GM23248 (cell line): ENCODE results near the gene PLCH2. TPM values are rescaled to one million over a fixed set of nuclear protein-coding genes. Genes with fewer than 3 reads are reported as not detected.

Experiments used
- DNase-seq: peaks from one replicate; pipeline ENCODE4 v3.0.0-alpha.2; 2015
- H2AFZ ChIP-seq: fragments of 200-600 bp; sonication (generic); 2 replicates; pipeline ENCODE4 v1.6.1; 2016; ENCODE audit warnings: antibody characterized with exemption
- H3F3A ChIP-seq: fragments of 200-600 bp; sonication (generic); 2 replicates; pipeline ENCODE4 v1.6.1; 2016; ENCODE audit warnings: mild to moderate bottlenecking, antibody characterized with exemption, mixed run types; ENCODE audit not compliant: insufficient read depth
- H3K27ac ChIP-seq: fragments of 200-600 bp; sonication (generic); 2 replicates; pipeline ENCODE4 v1.5.1; 2016; ENCODE audit warnings: mild to moderate bottlenecking
- H3K27me3 ChIP-seq: fragments of 200-600 bp; sonication (generic); replicated peaks from 2 replicates; pipeline ENCODE4 v1.6.1; 2016; ENCODE audit warnings: mild to moderate bottlenecking; ENCODE audit not compliant: insufficient read depth
- H3K36me3 ChIP-seq: fragments of 200-600 bp; sonication (generic); 2 replicates; pipeline ENCODE4 v1.6.1; 2016; ENCODE audit warnings: low read depth, mild to moderate bottlenecking
- H3K4me1 ChIP-seq: fragments of 200-600 bp; sonication (generic); 2 replicates; pipeline ENCODE4 v1.6.1; 2016; ENCODE audit warnings: mild to moderate bottlenecking; ENCODE audit not compliant: insufficient read depth
- H3K4me2 ChIP-seq: fragments of 200-600 bp; sonication (generic); one replicate; pipeline ENCODE4 v1.6.1; 2016; ENCODE audit warnings: mild to moderate bottlenecking; ENCODE audit not compliant: unreplicated experiment
- H3K4me3 ChIP-seq: fragments of 200-600 bp; sonication (generic); 2 replicates; pipeline ENCODE4 v1.5.1; 2016; ENCODE audit warnings: mild to moderate bottlenecking
- H3K79me2 ChIP-seq: fragments of 200-600 bp; sonication (generic); 2 replicates; pipeline ENCODE4 v1.6.1; 2016; ENCODE audit warnings: mild to moderate bottlenecking; ENCODE audit not compliant: insufficient read depth
- H3K9ac ChIP-seq: fragments of 200-600 bp; sonication (generic); 2 replicates; pipeline ENCODE4 v1.6.1; 2016; ENCODE audit warnings: mild to moderate bottlenecking
- H3K9me2 ChIP-seq: fragments of 200-600 bp; sonication (generic); 2 replicates; pipeline ENCODE4 v1.6.1; 2016; ENCODE audit warnings: mixed run types, mild to moderate bottlenecking, moderate library complexity; ENCODE audit not compliant: insufficient read depth
- H3K9me3 ChIP-seq: fragments of 200-600 bp; sonication (generic); one replicate; pipeline ENCODE4 v1.6.1; 2017; ENCODE audit warnings: low read depth
- H4K20me1 ChIP-seq: fragments of 200-600 bp; sonication (generic); 2 replicates; pipeline ENCODE4 v1.6.0; 2016; ENCODE audit not compliant: insufficient read depth
- EZH2 ChIP-seq: fragments of 200-600 bp; sonication (generic); IDR thresholded peaks from 2 replicates; pipeline ENCODE4 v1.6.1; 2018; ENCODE audit warnings: antibody characterized with exemption, mild to moderate bottlenecking; ENCODE audit not compliant: insufficient read depth, poor library complexity, severe bottlenecking
- EZH2phosphoT487 ChIP-seq: fragments of 200-600 bp; sonication (generic); IDR thresholded peaks from 2 replicates; pipeline ENCODE4 v1.6.1; 2018; ENCODE audit warnings: antibody characterized with exemption, moderate library complexity, mild to moderate bottlenecking, low read depth; ENCODE audit not compliant: insufficient read depth
- WGBS, 2 experiments: methylation state at CpG; one replicate each; pipeline ENCODE4 v1.1.6; 2015 to 2017; ENCODE audit warnings: low lambda C conversion rate in 2 of 2, low coverage in 1 of 2; ENCODE audit errors: missing lambda C conversion rate in 2 of 2; 5-methylcytosine and 5-hydroxymethylcytosine counted together
- in situ Hi-C: fragments of 300-500 bp; cut with MboI; formaldehyde crosslinking; loops from 2 replicates; pipeline ENCODE4 v1.15.0; 2020
- polyA plus RNA-seq: library from polyadenylated mRNA; unstranded; fragments of >200 nt; fragmentation: Nextera tagmentation; extraction: Ambion mirVana; gene quantifications from 2 replicates; pipeline ENCODE4 v1.2.1, GENCODE V29; 2016
- total RNA-seq: library from RNA; depleted of rRNA; stranded (reverse); fragments of >200 nt; shearing (Covaris generic); gene quantifications from 2 replicates; pipeline ENCODE4 v1.2.3, GENCODE V29; 2014

PLCH2 gene
- total and polyA plus RNA-seq, 2 experiments from 2014 or later = not detected

DNA sequence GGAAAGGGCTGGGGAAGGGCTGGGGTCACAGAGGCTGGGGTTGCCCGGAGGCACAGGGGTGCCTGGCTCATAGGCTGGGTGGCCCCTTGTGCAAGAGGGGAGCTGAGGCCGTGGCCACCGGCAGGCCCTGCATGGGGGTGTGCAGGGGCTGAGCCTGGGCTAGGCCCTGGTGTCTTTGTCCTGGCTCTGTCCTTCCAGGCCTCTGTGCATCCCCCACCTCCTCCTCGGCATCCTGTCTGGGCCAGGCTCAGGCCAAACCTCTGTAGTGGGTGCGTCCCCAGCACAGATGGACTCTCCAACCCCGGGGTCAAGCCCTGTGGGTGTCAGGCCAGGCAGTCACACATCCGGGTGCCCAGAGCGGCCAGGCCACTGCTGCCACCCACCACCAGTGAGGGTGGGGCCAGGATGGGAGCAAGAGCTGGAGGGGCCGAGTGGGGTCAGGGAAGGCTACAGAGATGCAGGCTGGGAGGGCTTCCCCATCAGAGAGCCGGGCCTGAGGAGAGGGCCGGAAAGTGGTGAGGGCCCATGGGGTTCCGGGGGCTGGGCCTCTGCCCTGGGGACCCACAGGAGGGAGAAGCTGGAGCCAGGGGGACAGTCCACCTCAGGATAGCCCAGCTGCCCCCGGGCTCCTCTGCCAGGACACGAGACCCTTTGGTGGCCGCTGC lies 30.9 kb downstream of the PLCH2 start:
- H4K20me1 ChIP-seq = no peaks in the 10 kb centered on the region
- TF ChIP-seq EZH2 (no peak), EZH2phosphoT487 (no peak)
- no peak overlapping the region for H2AFZ ChIP-seq
- no peaks in the 10 kb centered on the region for H3K9me2 ChIP-seq
- in situ Hi-C loops = loop anchor here (25.0 kb wide), 1 partner anchor 320 kb away; the partner anchor contains the start of gene FAAP20
- H3K9me3 ChIP-seq = no peaks in the 10 kb centered on the region
- no peaks in the 10 kb centered on the region for H3K36me3 ChIP-seq
- no peak overlapping the region for H3K4me3 ChIP-seq
- DNase-seq = no peak
- H3K4me2 ChIP-seq = no peak overlapping the region
- no peaks in the 10 kb centered on the region for H3K79me2 ChIP-seq
- no peaks in the 10 kb centered on the region for H3F3A ChIP-seq
- H3K27me3 ChIP-seq = peaks cover 10% of the 10 kb centered on the region
- no peak overlapping the region for H3K9ac ChIP-seq
- 59 to 60% methylated on average over 10 to 15 of the region's 15 CpGs for whole genome bisulfite sequencing, 2 experiments
- no peak overlapping the region for H3K27ac ChIP-seq
- no peaks in the 10 kb centered on the region for H3K4me1 ChIP-seq

DNA sequence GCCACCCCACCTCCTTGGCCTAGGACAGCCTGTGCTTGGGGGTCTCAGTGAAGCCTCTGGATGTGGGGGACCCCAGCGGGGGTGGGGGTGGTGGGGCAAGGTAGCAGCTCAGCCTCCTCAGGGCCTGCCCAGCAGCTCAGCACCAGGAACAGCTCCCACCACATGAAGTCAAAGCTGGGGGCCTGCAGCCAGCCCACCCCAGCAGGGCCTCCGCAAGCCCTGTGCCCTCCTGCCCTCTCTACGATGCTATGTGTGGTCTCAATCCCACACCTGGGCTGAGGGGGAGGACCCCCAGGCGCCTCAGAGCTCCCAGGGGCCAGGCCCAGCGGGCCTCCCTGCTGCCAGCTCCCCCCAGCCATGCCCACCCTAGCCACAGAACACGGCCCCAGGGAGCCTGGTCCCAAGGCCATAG lies 31.7 kb downstream of the PLCH2 start:
- H2AFZ ChIP-seq = no peak overlapping the region
- DNase-seq = no peak
- H3K9ac ChIP-seq = no peak overlapping the region
- no peak overlapping the region for H3K4me3 ChIP-seq
- no peak overlapping the region for H3K27ac ChIP-seq
- H4K20me1 ChIP-seq = no peaks in the 10 kb centered on the region
- no peaks in the 10 kb centered on the region for H3K9me3 ChIP-seq
- no peaks in the 10 kb centered on the region for H3K4me1 ChIP-seq
- no peaks in the 10 kb centered on the region for H3F3A ChIP-seq
- no peaks in the 10 kb centered on the region for H3K79me2 ChIP-seq
- WGBS, 2 experiments = 80 to 90% methylated on average over 5 to 6 of the region's 6 CpGs
- peaks cover 10% of the 10 kb centered on the region for H3K27me3 ChIP-seq
- in situ Hi-C loops = loop anchor here (25.0 kb wide), 1 partner anchor 320 kb away; the partner anchor contains the start of gene FAAP20
- H3K4me2 ChIP-seq = no peak overlapping the region
- no peaks in the 10 kb centered on the region; the same call in 1 of the 2 replicates for H3K36me3 ChIP-seq
- TF ChIP-seq EZH2phosphoT487 (no peak), EZH2 (no peak)
- no peaks in the 10 kb centered on the region for H3K9me2 ChIP-seq

DNA sequence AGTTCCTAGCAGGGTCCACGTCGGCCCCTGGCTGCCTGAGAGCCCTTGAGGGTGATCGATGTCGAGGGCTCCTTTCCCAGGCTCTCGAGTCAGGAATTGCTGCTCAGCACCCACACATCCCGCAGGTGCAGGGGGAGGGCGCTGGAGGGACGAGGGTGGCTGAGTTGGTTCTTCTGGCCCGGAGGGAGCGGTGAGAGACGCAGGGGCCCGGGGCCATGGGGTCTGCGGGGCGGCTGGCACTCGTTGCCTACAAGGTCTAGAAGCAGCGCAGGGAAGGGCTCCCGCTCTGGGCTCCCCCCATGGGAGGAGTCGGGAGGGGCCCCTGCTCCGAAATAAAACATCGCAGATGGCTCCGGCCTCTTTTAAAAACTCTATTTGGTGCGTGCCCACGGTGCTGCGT lies 32.1 kb downstream of the PLCH2 start:
- TF ChIP-seq EZH2phosphoT487 (no peak), EZH2 (no peak)
- Histone ChIP-seq H2AFZ (no peak overlapping the region), H3K9me2 (no peaks in the 10 kb centered on the region), H3K27me3 (peaks cover 10% of the 10 kb centered on the region), H4K20me1 (no peaks in the 10 kb centered on the region), H3K4me1 (no peaks in the 10 kb centered on the region), H3K79me2 (no peaks in the 10 kb centered on the region), H3F3A (no peaks in the 10 kb centered on the region), H3K4me3 (no peak overlapping the region), H3K9ac (no peak overlapping the region), H3K4me2 (no peak overlapping the region), H3K36me3 (no peaks in the 10 kb centered on the region; the same call in 1 of the 2 replicates), H3K27ac (no peak overlapping the region), H3K9me3 (no peaks in the 10 kb centered on the region)
- WGBS, 2 experiments = 80 to 81% methylated on average over 18 to 24 of the region's 24 CpGs
- in situ Hi-C loops = loop anchor here (25.0 kb wide), 1 partner anchor 321 kb away; the partner anchor contains the start of gene FAAP20
- no peak for DNase-seq

DNA sequence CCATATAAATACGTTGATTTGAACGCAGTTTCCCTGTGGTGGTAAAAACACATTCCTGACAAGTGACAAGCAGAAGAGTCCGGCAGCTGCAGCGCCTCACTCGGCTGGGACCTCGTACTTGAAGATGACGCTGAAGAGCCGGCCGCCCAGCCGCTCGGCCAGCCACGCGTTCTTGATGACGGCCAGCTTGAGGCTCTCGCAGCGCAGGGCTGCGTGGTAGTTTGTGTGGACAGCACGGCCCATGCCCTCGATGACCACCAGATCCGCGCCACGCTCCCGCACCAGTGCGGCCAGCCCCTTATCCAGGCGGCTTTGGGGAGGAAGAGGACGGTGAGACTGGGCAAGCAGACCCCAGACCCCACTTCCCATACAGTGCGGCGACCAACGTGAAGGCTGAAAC lies 32.7 kb downstream of the PLCH2 start:
- Histone ChIP-seq H4K20me1 (no peaks in the 10 kb centered on the region), H3K27me3 (peaks cover 9% of the 10 kb centered on the region), H3K4me2 (no peak overlapping the region), H3F3A (no peaks in the 10 kb centered on the region), H3K9ac (no peak overlapping the region), H3K27ac (no peak overlapping the region), H2AFZ (no peak overlapping the region), H3K4me1 (no peaks in the 10 kb centered on the region), H3K79me2 (no peaks in the 10 kb centered on the region), H3K4me3 (no peak overlapping the region), H3K9me2 (no peaks in the 10 kb centered on the region), H3K9me3 (no peaks in the 10 kb centered on the region), H3K36me3 (no peaks in the 10 kb centered on the region; the same call in 1 of the 2 replicates)
- WGBS, 2 experiments = 96 to 98% methylated on average over 29 of the region's 29 CpGs
- no peak for DNase-seq
- in situ Hi-C loops = loop anchor here (25.0 kb wide), 1 partner anchor 321 kb away; the partner anchor contains the start of gene FAAP20
- TF ChIP-seq EZH2phosphoT487 (no peak), EZH2 (no peak)
